ENCODE results near the gene GDAP2.

DNA sequence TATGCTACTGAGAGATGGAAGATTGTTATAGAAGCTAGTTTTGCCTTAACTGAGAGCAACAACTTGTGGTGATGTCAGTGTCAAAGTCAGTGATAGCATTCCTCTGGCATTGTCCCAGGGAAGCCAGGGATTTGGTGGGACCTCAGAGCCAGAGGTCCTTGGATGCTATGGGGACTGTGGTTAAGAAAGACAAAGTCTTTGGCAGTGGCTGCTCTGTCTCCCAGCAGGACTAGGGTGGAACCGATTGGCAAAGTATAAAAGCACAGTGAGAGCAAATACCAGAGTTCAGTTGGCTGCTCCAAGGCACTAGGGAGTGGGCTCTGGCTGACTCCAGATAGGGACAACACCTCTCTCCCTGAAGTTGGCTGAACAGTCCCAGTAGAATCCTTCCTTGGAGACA lies 104.8 kb downstream of the GDAP2 start:
- TF ChIP-seq POLR2AphosphoS5 (IDR thresholded peaks at IDR 0.05; ENCODE audit: low read depth, low read length) = no peak
- TF ChIP-seq SIN3A (IDR thresholded peaks at IDR 0.05; ENCODE audit: borderline replicate concordance, insufficient read depth, low read length) = no peak
- TF ChIP-seq, protein P1, sequence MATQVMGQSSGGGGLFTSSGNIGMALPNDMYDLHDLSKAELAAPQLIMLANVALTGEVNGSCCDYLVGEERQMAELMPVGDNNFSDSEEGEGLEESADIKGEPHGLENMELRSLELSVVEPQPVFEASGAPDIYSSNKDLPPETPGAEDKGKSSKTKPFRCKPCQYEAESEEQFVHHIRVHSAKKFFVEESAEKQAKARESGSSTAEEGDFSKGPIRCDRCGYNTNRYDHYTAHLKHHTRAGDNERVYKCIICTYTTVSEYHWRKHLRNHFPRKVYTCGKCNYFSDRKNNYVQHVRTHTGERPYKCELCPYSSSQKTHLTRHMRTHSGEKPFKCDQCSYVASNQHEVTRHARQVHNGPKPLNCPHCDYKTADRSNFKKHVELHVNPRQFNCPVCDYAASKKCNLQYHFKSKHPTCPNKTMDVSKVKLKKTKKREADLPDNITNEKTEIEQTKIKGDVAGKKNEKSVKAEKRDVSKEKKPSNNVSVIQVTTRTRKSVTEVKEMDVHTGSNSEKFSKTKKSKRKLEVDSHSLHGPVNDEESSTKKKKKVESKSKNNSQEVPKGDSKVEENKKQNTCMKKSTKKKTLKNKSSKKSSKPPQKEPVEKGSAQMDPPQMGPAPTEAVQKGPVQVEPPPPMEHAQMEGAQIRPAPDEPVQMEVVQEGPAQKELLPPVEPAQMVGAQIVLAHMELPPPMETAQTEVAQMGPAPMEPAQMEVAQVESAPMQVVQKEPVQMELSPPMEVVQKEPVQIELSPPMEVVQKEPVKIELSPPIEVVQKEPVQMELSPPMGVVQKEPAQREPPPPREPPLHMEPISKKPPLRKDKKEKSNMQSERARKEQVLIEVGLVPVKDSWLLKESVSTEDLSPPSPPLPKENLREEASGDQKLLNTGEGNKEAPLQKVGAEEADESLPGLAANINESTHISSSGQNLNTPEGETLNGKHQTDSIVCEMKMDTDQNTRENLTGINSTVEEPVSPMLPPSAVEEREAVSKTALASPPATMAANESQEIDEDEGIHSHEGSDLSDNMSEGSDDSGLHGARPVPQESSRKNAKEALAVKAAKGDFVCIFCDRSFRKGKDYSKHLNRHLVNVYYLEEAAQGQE (IDR thresholded peaks at IDR 0.05; ENCODE audit: insufficient read depth in 1 of 2, low read depth in 2 of 2, low read length in 2 of 2) = no peak

Measured in PFSK-1 (cell line).